ENCODE results near the gene ARPC4.
"Not testable (repeated sequence)": the region's sequence is repeated elsewhere in the genome, so short reads cannot be mapped to it uniquely, and the experiment has no call there.

The ARPC4 gene

DNA sequence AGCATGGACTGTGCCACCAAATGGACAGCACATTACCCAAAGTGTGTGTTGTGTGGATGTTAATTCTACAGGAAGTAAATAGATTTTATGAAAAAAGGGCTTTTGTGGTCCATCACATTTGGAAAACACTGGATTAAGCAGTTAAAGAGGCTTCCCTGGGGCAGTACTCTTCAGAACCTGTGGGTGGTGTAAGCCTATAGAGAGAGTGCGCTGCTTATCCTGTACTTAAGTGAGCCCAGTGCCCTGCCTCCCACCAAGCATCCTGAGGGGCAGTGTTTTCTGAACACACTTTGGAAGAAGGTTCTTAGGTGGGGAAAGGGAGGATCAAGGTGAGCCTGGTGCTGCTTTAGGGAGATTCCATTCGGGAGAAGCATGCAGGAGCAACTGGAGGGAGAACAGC, 28.1 kb downstream of the ARPC4 start:
- DNase-seq (ENCODE audit: low spot score) = peak; percentile 34

DNA sequence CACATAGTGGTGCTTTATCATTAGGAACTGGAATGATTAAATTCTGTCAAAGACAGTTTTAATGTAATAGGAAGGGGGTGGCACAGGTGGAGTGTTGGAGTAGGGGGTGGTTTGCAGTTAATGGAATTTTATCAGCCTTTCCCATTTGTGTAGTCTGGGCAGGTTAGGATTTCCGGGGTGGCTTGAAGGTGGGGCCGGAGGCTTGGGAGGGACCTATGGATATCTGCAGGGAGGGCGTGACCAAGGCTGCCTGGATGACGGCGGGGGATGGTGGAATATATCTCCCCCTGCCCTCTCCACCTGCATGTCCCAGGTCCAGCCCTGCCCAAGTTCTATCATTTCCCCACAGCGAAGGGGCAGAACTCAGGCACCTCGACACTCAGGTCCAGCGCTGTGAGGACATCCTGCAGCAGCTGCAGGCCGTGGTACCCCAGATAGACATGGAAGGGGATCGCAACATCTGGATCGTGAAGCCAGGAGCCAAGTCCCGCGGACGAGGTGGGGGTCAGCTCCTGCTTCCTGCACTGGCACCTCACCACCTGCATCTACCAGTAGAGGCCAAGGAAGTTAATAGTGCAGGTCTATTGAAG, 32.7 kb downstream of the ARPC4 start:
- DNase-seq (ENCODE audit: low spot score) = no peak

DNA sequence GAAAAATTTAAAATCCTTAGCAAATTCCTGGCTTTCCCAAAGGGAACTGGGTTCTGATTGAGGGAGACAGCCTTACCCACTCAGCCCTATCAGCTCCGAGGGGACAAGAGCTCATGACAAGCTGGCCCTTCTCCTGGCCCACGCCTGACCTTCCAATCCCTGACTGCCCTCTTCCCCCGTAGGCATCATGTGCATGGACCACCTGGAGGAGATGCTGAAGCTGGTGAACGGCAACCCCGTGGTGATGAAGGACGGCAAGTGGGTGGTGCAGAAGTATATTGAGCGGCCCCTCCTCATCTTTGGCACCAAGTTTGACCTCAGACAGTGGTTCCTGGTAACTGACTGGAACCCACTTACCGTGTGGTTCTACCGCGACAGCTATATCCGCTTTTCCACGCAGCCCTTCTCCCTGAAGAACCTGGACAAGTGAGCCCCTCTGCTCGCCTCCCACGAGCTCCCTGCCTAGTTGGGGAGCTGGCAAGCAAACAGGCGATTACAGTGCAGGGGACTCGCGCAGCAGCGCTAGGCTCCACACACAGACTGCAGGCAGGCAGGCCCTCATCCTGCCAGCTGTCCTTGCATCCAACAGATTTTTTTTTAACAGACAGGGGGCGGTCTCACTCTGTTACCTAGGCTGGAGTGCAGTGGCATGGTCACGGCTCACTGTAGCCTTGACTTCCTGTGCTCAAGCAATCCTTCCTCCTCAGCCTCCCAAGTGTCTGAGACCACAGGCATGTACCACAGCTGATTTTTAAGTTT, 34.1 kb downstream of the ARPC4 start:
- DNase-seq (ENCODE audit: low spot score) = no peak

DNA sequence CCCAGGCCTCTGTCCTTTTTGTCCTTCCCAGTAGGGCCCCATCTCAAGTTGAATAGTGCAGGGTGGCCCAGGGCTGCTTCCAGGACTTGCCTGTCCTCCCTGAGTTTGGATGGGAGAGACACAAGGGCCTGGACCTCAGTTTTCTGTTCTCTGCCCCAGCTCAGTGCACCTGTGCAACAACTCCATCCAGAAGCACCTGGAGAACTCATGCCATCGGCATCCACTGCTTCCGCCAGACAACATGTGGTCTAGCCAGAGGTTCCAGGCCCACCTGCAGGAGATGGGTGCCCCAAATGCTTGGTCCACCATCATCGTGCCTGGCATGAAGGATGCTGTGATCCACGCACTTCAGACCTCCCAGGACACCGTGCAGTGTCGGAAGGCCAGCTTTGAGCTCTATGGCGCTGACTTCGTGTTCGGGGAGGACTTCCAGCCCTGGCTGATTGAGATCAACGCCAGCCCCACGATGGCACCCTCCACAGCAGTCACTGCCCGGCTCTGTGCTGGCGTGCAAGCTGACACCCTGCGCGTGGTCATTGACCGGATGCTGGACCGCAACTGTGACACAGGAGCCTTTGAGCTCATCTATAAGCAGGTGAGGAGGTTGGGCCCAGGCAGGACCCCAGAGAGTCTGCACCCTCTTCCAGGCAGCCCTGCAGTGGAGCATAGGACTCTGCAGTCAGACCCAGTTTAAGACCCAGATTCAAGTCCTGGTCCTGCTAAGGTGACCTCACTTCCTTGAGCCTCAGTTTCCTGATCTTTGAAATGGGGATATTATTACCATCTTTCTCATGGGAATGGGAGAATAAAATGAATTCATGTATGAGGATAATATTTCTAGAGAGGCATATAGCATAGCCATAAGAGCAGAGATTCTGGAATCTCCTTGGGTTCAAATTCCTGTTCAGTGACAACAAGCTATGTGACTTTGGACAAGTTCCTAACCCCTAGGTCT, 36.2 kb downstream of the ARPC4 start:
- no peak for DNase-seq (ENCODE audit: low spot score)

DNA sequence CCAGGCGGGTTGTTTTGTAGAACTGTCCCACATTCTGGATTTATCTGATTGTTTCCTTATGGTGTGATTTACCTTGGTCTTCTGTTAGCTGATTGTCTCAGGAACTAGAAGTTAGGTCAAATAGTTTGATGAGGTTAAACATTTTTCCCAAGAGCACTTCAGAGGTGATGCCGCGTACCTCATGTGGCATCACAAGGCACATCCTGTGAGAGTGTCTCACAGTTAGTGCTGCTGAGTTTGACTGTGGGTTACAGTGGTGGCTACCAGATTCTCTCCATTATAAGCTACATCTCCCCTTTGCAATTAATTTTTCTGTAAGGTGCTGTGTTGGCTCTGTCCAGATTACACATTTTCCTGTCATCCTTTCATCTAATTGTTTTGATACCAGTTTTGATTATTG, 38.4 kb downstream of the ARPC4 start:
- no peak for DNase-seq (ENCODE audit: low spot score)

DNA sequence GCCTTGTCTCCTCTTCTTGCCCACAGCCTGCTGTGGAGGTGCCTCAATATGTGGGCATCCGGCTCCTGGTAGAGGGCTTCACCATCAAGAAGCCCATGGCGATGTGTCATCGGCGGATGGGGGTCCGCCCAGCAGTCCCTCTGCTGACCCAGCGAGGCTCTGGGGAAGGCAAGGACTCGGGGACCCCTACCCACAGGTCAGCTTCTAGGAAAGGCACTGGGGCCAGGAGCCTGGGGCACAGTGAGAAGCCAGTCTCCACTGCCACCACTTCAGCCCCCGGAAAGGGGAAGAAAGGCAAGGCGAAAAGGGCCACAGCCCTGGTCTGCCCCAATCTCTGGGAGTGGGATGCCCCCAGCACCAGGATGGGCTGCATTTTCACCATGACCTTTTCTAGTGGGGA, 40.2 kb downstream of the ARPC4 start:
- no peak for DNase-seq (ENCODE audit: low spot score)

DNA sequence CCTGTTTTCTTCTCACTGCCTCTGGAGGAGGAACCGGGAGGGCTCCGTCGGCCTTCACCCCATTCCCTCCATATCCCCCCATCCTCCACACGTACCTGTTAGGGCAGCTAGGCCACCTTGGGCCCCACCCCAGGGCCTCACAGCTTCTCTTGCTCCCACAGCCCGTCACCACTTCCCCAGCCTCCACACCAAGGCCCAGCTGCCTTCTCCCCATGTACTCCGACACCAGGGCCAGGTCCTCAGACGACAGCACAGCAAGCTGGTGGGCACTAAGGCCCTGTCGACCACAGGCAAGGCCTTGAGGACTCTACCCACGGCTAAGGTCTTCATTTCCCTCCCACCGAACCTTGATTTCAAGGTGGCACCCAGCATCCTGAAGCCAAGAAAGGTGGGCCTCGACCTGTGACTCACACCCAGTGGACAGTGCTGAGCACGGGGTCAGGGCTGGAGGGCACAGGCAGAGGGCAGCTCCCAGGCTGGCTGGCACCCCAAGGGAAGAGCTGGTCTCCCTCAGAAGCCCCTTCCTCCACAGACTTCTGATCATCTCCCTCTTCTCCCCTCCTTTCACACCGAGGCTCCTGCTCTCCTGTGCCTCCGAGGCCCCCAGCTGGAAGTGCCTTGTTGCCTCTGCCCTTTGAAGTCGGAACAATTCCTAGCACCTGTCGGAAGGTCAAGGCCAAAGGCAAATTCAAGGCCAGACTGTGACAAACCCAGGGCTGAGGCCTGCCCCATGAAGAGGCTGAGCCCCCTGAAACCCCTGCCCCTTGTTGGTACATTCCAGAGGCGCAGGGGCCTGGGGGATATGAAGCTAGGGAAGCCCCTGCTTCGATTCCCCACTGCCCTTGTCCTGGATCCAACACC, 41.9 kb downstream of the ARPC4 start:
- no peak for DNase-seq (ENCODE audit: low spot score)

DNA sequence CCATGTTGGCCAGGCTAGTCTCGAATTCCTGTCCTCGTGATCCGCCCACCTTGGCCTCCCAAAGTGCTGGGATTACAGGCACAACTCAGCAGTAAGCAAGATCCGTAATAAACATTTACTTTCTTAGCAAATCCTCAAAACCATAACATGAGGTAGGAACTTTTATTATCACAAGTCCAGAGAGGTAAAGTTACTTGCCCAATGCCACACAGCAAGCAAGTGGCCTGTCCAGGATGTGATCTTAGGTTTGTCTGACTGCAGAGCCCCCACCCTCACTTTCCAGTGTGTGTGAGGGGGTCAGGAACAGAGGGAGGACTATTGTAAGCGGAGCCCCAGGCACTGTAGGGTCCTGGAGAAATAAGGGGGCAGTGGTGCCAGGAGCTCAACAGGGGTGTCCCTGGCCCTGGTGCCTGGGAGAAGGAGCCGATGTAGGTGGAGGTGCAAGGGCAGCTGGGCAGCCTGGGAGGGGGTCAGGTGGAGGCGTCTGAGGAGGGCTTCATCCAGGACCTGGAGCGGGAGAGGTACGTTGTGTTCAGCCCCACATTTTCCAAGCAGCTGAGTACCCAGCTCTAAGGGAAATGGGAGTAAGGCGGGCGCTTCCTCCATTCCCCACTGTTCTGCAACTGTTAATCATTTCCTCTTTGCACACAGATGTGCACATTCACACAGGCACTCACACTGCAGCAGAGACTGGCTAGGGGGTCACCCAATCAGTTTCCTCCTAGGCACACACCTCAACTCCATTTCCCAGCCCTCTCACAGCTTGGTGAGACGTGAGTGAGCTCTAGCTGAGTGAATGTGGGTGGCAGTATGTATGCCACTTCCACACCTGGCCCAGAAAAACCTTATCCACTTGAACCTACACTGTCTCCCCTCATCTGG, 45.1 kb downstream of the ARPC4 start:
- no peak for DNase-seq (ENCODE audit: low spot score)

DNA sequence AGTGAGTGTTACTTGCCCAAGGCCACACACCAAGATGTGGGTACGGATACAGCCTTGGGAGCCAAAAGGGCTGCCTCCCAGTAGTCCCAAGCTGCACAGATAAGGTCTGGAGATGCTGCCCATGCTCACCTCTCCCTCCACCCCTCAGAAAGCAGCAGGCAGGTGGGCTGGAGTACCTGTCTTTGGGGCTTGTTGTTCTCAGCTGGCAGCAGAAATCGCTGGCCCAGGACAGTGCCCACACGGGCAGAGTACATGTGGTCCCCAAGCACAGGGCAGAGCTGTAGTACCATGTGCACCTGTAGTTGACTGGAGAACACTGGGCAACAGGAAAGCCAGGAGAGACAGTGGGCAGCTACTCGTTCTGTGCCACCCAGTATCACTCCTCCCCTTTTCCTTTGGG, 46.0 kb downstream of the ARPC4 start:
- no peak for DNase-seq (ENCODE audit: low spot score)

DNA sequence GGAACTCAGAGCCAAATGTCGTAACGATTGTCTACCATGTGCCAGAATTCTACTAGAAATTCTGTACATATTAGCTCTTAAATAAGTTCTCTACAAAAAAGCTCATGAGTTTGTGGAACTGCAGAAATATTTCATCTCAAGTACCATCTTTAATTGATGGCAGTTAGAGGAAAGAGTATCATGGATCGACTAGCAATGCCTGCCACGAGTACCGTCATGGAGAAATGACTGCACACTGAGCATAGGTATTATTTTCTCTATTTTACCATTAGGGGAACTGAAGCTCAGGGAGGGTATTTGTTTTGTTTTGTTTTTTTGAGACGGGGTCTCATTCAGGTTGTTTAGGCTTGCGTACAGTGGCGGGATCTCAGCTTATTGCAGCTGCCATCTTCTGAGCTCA, 48.1 kb downstream of the ARPC4 start:
- no peak for DNase-seq (ENCODE audit: low spot score)

DNA sequence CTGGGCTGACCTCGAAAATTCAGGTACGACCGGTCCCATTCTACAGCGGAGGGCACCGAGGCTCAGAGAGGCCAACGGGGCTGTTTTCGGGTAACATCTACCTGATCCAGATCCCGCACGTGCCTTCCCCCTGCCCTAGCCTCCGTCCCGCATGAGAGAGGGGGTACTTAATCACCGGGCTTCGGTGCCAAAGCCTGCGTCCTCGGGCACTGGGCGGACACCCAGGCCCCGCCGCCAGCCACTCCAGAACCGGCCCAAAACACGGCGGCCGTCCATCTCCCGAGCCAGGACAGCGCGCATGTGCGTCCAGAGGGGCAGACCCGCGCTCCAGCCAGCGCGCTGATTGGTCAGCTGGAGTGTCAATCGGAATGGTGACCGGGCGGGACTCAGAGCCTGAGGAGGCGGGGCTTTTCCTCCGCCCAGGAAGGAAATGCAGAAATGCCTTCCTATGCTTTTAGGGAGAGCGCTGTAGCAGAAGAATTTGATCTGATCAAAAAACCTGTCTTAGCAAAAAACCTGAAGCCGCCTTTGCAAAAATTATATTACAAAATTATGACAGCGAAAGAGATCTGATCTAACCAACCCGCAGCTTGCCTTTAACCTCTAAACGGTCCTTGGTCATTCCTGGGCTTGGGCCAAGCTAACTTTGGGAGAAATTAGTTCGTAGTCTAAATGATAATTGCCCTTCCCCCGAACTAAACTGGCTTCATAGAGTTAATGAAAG, 51.0 kb downstream of the ARPC4 start, which contains the start of gene RPUSD3:
RPUSD3 (minus strand) TSS at position 294 of the 724 bp plus-strand sequence; CDS start at position 276, 18 bp downstream.
- DNase-seq (ENCODE audit: low spot score) = peak; percentile 83

DNA sequence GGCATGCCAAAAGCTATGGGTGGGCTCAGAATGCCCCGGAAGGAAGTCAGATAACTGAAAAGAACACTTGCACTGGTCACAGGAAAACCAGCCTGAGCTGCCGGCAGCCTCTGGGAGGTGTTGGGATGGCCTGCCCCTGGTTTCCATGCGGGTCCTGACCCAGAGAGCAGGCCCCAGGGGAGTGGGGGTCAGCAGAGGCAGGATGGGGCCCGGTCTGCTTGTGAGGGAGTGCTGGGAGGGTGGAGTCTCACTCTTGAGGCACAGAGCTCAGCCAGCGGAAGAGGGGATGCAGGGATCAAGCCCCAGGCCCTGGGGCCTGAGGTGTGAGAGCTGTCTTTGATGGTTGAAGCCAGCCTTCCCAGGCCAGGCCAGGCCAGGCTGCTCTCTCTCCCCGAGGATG, 53.3 kb downstream of the ARPC4 start:
- no peak for DNase-seq (ENCODE audit: low spot score)

DNA sequence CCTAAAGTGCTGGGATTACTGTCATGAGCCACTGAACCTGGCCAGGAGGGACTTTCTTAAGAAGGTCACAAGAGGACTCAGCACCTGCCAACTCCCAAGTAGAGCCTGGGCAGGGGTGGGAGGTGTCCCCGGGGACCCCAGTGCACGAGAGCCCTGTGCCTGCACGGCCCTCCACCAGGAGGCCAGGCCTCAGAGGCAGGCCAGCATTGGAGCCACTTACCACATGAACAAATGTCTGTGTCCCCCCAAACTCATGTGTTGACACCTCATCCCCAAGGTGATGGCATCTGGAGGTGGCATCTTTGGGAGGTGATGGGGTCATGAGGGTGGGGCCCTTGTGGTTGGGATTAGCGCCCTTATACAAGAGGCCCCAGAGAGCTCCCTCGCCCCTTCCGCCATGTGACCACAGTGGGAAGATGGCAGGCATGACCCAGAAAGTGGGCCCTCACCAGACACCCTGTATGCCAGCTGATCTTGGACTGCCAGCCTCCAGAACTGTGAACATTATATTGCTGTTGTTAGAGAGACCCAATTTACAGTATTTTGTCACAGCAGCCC, 54.1 kb downstream of the ARPC4 start:
- no peak for DNase-seq (ENCODE audit: low spot score)

DNA sequence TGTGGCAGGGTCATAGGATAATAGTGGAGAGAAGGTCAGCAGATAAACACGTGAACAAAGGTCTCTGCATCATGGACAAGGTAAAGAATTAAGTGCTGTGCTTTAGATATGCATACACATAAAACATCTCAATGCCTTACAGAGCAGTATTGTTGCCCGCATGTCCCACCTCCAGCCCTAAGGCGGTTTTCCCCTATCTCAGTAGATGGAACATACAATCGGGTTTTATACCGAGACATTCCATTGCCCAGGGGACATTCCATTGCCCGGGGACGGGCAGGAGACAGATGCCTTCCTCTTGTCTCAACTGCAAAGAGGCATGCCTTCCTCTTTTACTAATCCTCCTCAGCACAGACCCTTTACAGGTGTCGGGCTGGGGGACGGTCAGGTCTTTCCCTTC, 55.0 kb downstream of the ARPC4 start:
- not testable (repeated sequence) for DNase-seq (ENCODE audit: low spot score)

DNA sequence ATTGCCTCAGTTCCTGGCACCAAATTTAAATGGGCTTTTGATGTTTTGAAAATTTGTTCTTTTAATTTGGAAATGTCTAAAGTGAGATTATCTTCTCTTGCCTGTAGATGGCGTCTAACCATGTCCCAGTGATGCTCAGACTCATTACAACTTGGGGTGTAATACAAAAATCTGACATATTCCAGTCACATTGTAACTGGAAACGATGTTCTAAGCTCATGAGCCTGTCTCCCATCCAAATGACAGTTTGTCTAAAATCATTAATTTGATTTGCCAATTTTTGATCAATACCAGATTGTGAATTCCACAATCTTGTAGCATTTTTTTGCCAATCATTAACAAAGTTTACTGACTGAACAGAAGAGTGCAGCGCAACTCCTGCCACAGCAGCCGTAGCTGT, 56.0 kb downstream of the ARPC4 start:
- not testable (repeated sequence) for DNase-seq (ENCODE audit: low spot score)

DNA sequence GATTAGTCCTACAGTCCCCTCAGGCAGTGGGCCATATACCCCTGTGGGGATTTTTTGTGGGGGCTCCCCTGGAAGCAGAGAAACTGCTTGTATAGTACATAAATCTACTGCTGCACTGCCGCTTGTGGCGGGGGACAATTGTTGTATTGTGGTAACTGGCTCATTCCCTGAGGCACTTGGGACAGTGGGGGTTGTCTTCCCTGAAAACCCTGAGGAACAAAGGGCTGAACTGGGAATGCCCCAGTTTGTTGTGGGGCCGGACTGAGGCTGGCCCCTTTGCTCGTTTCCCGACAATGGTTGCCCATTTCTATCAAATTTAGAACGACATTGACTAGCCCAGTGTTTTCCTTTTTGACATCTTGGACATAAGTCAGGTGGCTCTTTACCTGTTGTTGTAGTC, 58.5 kb downstream of the ARPC4 start:
- DNase-seq (ENCODE audit: low spot score) = not testable (repeated sequence)

DNA sequence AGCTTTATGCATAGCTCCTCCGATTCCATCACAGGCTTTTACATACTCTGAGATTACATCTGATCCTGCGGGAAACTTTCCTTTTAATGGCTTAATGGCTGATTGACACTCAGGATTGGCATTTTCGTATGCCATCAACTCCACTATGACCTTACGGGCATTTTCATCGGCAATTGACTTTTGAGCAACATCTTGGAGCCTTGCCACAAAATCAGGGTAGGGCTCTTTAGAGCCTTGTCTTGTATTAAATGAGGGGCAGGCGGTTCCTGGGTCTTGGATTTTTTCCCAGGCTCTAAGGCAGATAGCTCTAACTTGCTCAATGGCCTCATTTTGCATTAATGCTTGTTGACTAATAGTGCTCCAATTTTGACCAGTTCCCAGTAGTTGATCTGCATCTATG, 59.0 kb downstream of the ARPC4 start:
- DNase-seq (ENCODE audit: low spot score) = not testable (repeated sequence)

DNA sequence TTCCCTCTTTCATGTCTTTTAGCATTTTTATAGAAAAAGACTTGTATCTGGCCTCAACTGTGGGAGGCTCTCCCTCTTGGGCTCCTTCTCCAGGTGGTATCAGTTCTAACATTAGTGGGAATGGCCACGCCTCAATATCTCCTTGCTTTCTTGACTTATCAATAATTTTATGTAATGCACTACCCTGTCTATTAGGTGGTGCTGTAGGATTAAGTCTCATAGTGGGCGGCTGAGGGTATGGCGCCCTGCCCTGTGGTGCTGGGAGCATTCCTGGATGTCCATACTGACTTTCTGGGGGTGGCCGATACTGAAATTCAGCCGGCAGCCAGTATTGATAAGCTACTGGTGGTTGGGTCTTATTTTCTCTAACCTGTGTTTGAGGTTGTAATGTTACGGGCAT, 59.6 kb downstream of the ARPC4 start:
- DNase-seq (ENCODE audit: low spot score) = no peak

DNA sequence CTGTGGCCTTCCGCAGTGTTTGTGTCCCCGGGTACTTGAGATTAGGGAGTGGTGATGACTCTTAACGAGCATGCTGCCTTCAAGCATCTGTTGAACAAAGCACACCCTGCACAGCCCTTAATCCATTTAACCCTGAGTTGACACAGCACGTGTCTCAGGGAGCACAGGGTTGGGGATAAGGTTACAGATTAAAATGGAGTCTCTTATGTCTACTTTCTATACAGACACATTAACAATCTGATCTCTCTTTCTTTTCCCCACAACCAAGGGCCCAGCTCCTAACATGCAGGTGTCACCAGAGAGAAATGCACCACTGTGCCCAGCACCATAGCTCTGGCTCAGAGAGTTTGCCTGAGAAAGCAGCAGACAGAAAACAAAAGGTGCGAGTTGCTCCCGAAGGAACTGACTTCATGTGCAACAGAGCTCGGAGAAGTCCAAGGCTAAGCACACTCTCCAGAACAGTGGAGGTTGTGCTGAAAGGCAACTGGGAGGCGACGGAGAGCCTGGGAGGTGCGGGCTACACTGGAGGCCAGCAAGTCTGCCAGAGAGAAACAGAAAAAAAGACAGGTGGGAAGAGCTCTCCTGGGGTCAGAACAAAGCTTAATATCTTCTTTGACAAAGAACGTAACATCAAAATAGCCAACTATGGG, 61.5 kb downstream of the ARPC4 start:
- DNase-seq (ENCODE audit: low spot score) = not testable (repeated sequence)
